Panc1 (cell line): ENCODE measurements around the gene ALPK3. TPM values are rescaled to one million over a fixed set of nuclear protein-coding genes. Genes with fewer than 3 reads are reported as not detected.

Source experiments
- ATAC-seq: fragments of 200-7000 bp; cut with Tn5 transposase; 2 replicates; pipeline ENCODE4 v1.9.1; 2020; ENCODE audit warnings: mild to moderate bottlenecking, moderate library complexity
- BruUV-seq: library from RNA; stranded (reverse); fragments of 400-500 nt; replicated peaks from 2 replicates; lab custom pipeline; 2021; lab: Mats Ljungman, UMichigan
- CTCF ChIA-PET: fragments of 300-600 bp; sonication (Branson Sonifier 250); formaldehyde crosslinking; loops from one replicate; lab custom pipeline; 2022; ENCODE audit warnings: antibody characterized with exemption; lab: Charles Lee
- POLR2A ChIA-PET: fragments of 300-600 bp; sonication (Branson Sonifier 250); formaldehyde crosslinking; loops from one replicate; lab custom pipeline; 2022; ENCODE audit warnings: antibody characterized with exemption; lab: Charles Lee
- DNase-seq: peaks from one replicate; pipeline ENCODE4 v3.0.0-alpha.2; 2010; ENCODE audit warnings: low read depth, low spot score
- H3K27ac ChIP-seq: 2 replicates; pipeline ENCODE4 v1.5.1; 2011; ENCODE audit warnings: mild to moderate bottlenecking, low read length, inconsistent platforms
- H3K27me3 ChIP-seq: fragments of 200-500 bp; sonication (Bioruptor generic); 2 replicates; pipeline ENCODE4 v1.6.0; 2014; ENCODE audit warnings: low read length, inconsistent platforms; ENCODE audit not compliant: control insufficient read depth, insufficient read depth
- H3K36me3 ChIP-seq: fragments of 200-500 bp; sonication (Bioruptor generic); 2 replicates; pipeline ENCODE4 v1.5.1; 2014; ENCODE audit warnings: inconsistent platforms, mild to moderate bottlenecking, low read length, moderate library complexity; ENCODE audit not compliant: control insufficient read depth, insufficient read depth
- H3K4me1 ChIP-seq: 2 replicates; pipeline ENCODE4 v1.5.1; 2011; ENCODE audit warnings: inconsistent platforms, mild to moderate bottlenecking, low read length, moderate library complexity; ENCODE audit not compliant: control insufficient read depth, insufficient read depth
- H3K4me3 ChIP-seq, 2 experiments: 2 replicates each; pipeline ENCODE4 v1.5.1; 2011 to 2012; ENCODE audit warnings: low read depth in 2 of 2, low read length in 2 of 2, mild to moderate bottlenecking in 2 of 2, inconsistent platforms in 1 of 2, moderate library complexity in 1 of 2
- H3K9me3 ChIP-seq: fragments of 200-500 bp; sonication (Bioruptor generic); 2 replicates; pipeline ENCODE4 v1.5.1; 2014; ENCODE audit warnings: low read depth, mild to moderate bottlenecking, inconsistent platforms, low read length, moderate library complexity; ENCODE audit not compliant: control insufficient read depth, insufficient read depth
- CTCF ChIP-seq: fragments of 450-650 bp; IDR thresholded peaks from 2 replicates; pipeline ENCODE4 v1.5.1; 2017; ENCODE audit warnings: mild to moderate bottlenecking
- POLR2AphosphoS5 ChIP-seq: IDR thresholded peaks from 2 replicates; pipeline ENCODE4 v1.6.1; 2012; ENCODE audit warnings: mild to moderate bottlenecking, low read depth, low read length, moderate library complexity
- REST ChIP-seq, 2 experiments: IDR thresholded peaks; 2 replicates each; pipeline ENCODE4 v1.6.1; 2011 to 2012; ENCODE audit warnings: low read depth in 2 of 2, control low read depth in 1 of 2, low read length in 1 of 2, mild to moderate bottlenecking in 1 of 2, moderate library complexity in 1 of 2; ENCODE audit not compliant: insufficient read depth in 1 of 2
- SIN3A ChIP-seq: IDR thresholded peaks from 2 replicates; pipeline ENCODE4 v1.6.1; 2012; ENCODE audit warnings: low read depth, mild to moderate bottlenecking, low read length, moderate library complexity, borderline replicate concordance; ENCODE audit not compliant: insufficient read depth
- TCF7L2 ChIP-seq: IDR thresholded peaks from 2 replicates; pipeline ENCODE4 v1.6.1; 2011; ENCODE audit warnings: mild to moderate bottlenecking, low read depth, low read length, inconsistent platforms
- in situ Hi-C: cut with HindIII; loops from 2 replicates; pipeline ENCODE4 v1.10.0; 2016; ENCODE audit warnings: low sequenced_read_pairs, low pct_unique_long_range_greater_than_20kb
- intact Hi-C: fragments of 100-400 bp; cut with micrococcal nuclease; formaldehyde crosslinking; loops from one replicate; pipeline ENCODE4 v1.10.0; 2022; ENCODE audit not compliant: unreplicated experiment
- total RNA-seq: library from RNA; stranded (reverse); gene quantifications from one replicate; pipeline ENCODE4 v1.2.1, GENCODE V29; 2021; ENCODE audit not compliant: unreplicated experiment

Gene ALPK3
- total RNA-seq, 1 experiment from 2014 or later: 1.0 TPM

DNA sequence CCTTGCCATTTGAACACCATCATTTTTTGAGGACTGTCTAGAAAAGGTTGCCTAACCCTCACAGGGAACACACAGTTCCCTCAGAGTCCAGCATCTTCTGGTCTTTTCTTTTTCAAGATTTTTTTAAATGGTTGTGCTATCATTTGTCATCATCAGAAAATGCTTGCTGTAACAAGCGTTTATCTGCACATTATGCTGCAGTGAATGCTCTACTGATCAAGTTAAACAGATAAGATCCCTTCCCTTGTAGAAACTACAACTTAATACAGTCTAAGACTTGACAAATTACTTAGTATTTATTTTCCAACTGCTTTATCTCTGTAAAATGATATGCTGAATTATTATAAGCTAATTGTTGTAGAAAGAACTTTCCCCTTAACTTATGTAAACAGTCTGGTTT, 11.9 kb upstream of the ALPK3 start:
- intact Hi-C loops: no loop called here
- H3K27ac ChIP-seq: no peak overlapping the region
- H3K27me3 ChIP-seq: no peaks in the 10 kb centered on the region
- in situ Hi-C loops: no loop called here
- no peak overlapping the region for H3K4me3 ChIP-seq
- DNase-seq (no peak), ATAC-seq (no peak)
- ChIA-PET CTCF (no interaction called here), POLR2A (no interaction called here)
- no peaks in the 10 kb centered on the region for H3K9me3 ChIP-seq
- H3K36me3 ChIP-seq: peaks cover 12% of the 10 kb centered on the region
- H3K4me1 ChIP-seq: no peaks in the 10 kb centered on the region
- TF ChIP-seq TCF7L2 (no peak), SIN3A (no peak), REST (IDR thresholded peaks at IDR 0.05; ENCODE audit: insufficient read depth in 1 of 2, low read depth in 2 of 2, low read length in 1 of 2) (no peak), POLR2AphosphoS5 (no peak), CTCF (no peak)
- no TSS peak for BruUV-seq

- ATAC-seq: no peak
- Histone ChIP-seq H3K27ac (no peak overlapping the region), H3K36me3 (peaks cover 10% of the 10 kb centered on the region), H3K4me3 (no peak overlapping the region), H3K27me3 (no peaks in the 10 kb centered on the region), H3K4me1 (no peaks in the 10 kb centered on the region), H3K9me3 (no peaks in the 10 kb centered on the region)
- in situ Hi-C loops: no loop called here
- no peak for TF ChIP-seq TCF7L2
- no peak for TF ChIP-seq REST (IDR thresholded peaks at IDR 0.05; ENCODE audit: insufficient read depth in 1 of 2, low read depth in 2 of 2, low read length in 1 of 2)
- no peak for TF ChIP-seq POLR2AphosphoS5
- no peak for TF ChIP-seq CTCF
- no peak for TF ChIP-seq SIN3A
- DNase-seq: no peak
- ChIA-PET POLR2A (interaction anchor here (0.6 kb wide), 1 partner anchor 50 kb away, joined by 5 read pairs; no protein-coding TSS in a partner anchor), CTCF (no interaction called here)
- no TSS peak for BruUV-seq
- intact Hi-C loops: no loop called here
These were observed 9.9 kb upstream of the ALPK3 start for GRCh38 chr15:84807228-84807627.
